Measurements from ENCODE around the gene MAT1A.

DNA sequence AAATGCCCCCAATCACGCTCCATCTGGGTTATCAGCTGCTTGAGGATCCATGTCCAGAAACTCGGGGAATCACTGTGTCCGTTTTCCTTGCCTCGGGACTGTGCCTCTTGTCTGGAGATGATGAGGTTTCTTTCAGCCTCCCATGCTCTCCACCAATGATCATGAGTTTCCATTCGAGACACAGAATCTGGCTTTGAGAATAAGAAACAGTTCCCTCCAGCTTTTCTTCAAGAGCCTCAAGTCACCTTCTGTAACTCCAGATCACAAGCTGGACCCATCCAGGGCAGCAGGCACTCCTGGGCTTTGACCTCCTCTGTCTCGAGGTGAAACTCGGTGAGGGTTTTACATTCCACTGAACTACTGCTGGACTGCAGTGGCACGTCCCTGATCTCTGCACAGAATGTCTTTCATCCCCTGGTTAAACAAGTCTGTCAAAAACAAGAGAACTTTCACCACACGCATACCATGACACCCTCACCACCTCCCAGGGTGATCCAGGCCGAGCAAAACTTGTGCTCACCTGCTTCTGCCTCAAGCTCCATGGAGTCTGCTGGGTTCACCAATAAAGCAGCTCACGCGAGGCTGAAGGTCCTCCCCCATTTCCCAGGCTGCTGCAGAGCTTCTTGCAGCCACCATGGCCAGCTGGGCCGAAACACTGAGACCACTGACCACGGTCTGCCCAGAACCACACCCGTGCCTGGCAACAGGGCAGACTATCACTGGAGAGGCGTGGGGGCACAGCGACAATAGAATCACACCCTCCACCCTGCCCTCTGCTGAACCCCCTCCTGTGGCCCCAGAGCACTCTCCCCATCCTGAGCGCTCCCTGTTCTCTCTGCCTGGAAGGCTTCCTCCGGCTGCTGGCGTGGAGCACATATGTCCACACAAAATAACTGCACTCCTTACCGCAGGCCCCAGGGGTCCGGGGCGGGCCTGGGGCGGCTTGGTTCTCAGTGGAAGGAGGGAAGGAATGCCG is 25.1 kb downstream of the MAT1A start:
- TF ChIP-seq, protein P1, sequence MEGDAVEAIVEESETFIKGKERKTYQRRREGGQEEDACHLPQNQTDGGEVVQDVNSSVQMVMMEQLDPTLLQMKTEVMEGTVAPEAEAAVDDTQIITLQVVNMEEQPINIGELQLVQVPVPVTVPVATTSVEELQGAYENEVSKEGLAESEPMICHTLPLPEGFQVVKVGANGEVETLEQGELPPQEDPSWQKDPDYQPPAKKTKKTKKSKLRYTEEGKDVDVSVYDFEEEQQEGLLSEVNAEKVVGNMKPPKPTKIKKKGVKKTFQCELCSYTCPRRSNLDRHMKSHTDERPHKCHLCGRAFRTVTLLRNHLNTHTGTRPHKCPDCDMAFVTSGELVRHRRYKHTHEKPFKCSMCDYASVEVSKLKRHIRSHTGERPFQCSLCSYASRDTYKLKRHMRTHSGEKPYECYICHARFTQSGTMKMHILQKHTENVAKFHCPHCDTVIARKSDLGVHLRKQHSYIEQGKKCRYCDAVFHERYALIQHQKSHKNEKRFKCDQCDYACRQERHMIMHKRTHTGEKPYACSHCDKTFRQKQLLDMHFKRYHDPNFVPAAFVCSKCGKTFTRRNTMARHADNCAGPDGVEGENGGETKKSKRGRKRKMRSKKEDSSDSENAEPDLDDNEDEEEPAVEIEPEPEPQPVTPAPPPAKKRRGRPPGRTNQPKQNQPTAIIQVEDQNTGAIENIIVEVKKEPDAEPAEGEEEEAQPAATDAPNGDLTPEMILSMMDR (IDR thresholded peaks at IDR 0.05) = no peak
- no peak for TF ChIP-seq POLR2A (IDR thresholded peaks at IDR 0.05)
